ENCODE results near the gene EOGT.

DNA sequence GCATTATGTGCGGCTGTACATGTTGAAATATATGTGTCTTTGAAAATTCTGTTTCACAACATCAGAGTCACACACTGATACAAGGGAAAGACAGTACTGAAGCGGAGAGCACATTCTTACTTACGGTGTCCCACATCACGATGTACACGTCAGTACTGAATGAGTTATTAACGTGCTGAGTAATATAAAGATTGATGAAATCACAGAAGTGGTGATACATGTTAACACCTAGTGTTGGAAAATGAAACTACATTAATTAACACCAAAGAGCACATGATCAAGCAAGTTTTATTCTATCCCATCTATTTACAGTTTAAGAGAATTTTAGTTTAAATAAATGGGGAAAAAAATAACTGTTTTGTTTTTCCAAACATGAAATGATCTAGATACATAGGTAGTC lies 15.6 kb downstream of the EOGT start:
- TF ChIP-seq, protein P1, sequence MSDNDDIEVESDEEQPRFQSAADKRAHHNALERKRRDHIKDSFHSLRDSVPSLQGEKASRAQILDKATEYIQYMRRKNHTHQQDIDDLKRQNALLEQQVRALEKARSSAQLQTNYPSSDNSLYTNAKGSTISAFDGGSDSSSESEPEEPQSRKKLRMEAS (IDR thresholded peaks at IDR 0.05): no peak
- TF ChIP-seq CTCF (IDR thresholded peaks at IDR 0.05 in 2 of 3, conservative IDR thresholded peaks at IDR 0.05 in 1 of 3; ENCODE audit: borderline replicate concordance in 1 of 3, insufficient read depth in 1 of 3, low read depth in 2 of 3, low read length in 2 of 3): 0 out of 6 replicates have a peak, but pooled peaks of 1 of the 3 experiments have one; percentile 16
- no peak for TF ChIP-seq EZH2phosphoT487 (IDR thresholded peaks at IDR 0.05; ENCODE audit: borderline replicate concordance)

Measured in HCT116 (cell line).